Right lobe of liver (tissue), 4 donors: Measurements from ENCODE around the gene SDS.

Experiments
- CTCF ChIP-seq, 4 donors: fragments of 200-600 bp in 3 of 4; fragments of 450-650 bp in 1 of 4; IDR thresholded peaks; one replicate each; pipeline versions ENCODE4 v1.5.1 to v1.8.0; 2016 to 2022; ENCODE audit warnings: antibody characterized with exemption in 4 of 4, mild to moderate bottlenecking in 2 of 4
- POLR2A ChIP-seq: fragments of 450-650 bp; IDR thresholded peaks from one replicate; pipeline ENCODE4 v1.6.1; 2017; ENCODE audit warnings: antibody characterized with exemption, mild to moderate bottlenecking
- donor health status: DM: no; HTN: no; CAD: no.
- donor health status: DM: no; HTN: no; CAD: no.
- donor health status: DM: no; HTN: yes; CAD: no.

- TF ChIP-seq CTCF (IDR thresholded peaks at IDR 0.05), result no peak
- no peak for TF ChIP-seq POLR2A
Measured at GRCh38 chr12:113420996-113421595, 17.4 kb upstream of the SDS start.
